Neuronal stem cell (in vitro differentiated cells): ENCODE results near the gene TYRO3.
"Not testable (repeated sequence)": the region's sequence is repeated elsewhere in the genome, so short reads cannot be mapped to it uniquely, and the experiment has no call there.

Source experiments
- DNase-seq: peaks from one replicate; pipeline ENCODE4 v3.0.0-alpha.2; 2013; ENCODE audit warnings: low spot score
- H2AFZ ChIP-seq: one replicate; pipeline ENCODE4 v1.6.1; 2013; ENCODE audit warnings: mild to moderate bottlenecking, low read length, inconsistent platforms
- H2AK5ac ChIP-seq: 2 replicates; pipeline ENCODE4 v1.6.1; 2013; ENCODE audit warnings: low read depth, mild to moderate bottlenecking, inconsistent platforms, low read length, moderate library complexity, mixed read lengths
- H2BK120ac ChIP-seq: 2 replicates; pipeline ENCODE4 v1.6.1; 2013; ENCODE audit warnings: low read depth, mild to moderate bottlenecking, inconsistent platforms, low read length, moderate library complexity, mixed read lengths
- H2BK12ac ChIP-seq: one replicate; pipeline ENCODE4 v1.6.1; 2013; ENCODE audit warnings: low read length, inconsistent platforms
- H2BK15ac ChIP-seq: 2 replicates; pipeline ENCODE4 v1.6.1; 2013; ENCODE audit warnings: mild to moderate bottlenecking, low read length, inconsistent platforms, mixed read lengths
- H2BK5ac ChIP-seq: one replicate; pipeline ENCODE4 v1.6.1; 2013; ENCODE audit warnings: inconsistent platforms, mild to moderate bottlenecking, low read length, moderate library complexity
- H3K14ac ChIP-seq: one replicate; pipeline ENCODE4 v1.6.1; 2013; ENCODE audit warnings: low read length, inconsistent platforms
- H3K18ac ChIP-seq: 2 replicates; pipeline ENCODE4 v1.6.1; 2013; ENCODE audit warnings: low read length, inconsistent platforms
- H3K23ac ChIP-seq: 2 replicates; pipeline ENCODE4 v1.6.1; 2013; ENCODE audit warnings: low read depth, mild to moderate bottlenecking, mixed read lengths, low read length, inconsistent platforms; ENCODE audit not compliant: poor library complexity
- H3K27ac ChIP-seq: replicated peaks from 3 replicates; pipeline ENCODE4 v1.5.1; 2013; ENCODE audit warnings: low read length, inconsistent platforms
- H3K27me3 ChIP-seq, 3 experiments: 2 replicates each; pipeline ENCODE4 v1.6.1; 2013; ENCODE audit warnings: low read length in 3 of 3, mild to moderate bottlenecking in 2 of 3, inconsistent platforms in 1 of 3, low read depth in 1 of 3, mixed read lengths in 1 of 3, moderate library complexity in 1 of 3; ENCODE audit not compliant: control insufficient read depth in 3 of 3, insufficient read depth in 3 of 3
- H3K36me3 ChIP-seq, 2 donors: replicated peaks in 1 of 2; 2 replicates each; pipeline ENCODE4 v1.6.1; 2013; ENCODE audit warnings: low read length in 2 of 2; ENCODE audit not compliant: control insufficient read depth in 2 of 2, insufficient read depth in 2 of 2
- H3K4ac ChIP-seq: 2 replicates; pipeline ENCODE4 v1.6.1; 2013; ENCODE audit warnings: inconsistent platforms, mild to moderate bottlenecking, low read length, moderate library complexity
- H3K4me1 ChIP-seq, 2 donors: 1 replicate in 1 of 2; 2 replicates in 1 of 2; pipeline ENCODE4 v1.6.1; 2013; ENCODE audit warnings: low read length in 2 of 2, low read depth in 1 of 2; ENCODE audit not compliant: control insufficient read depth in 2 of 2, insufficient read depth in 1 of 2
- H3K4me2 ChIP-seq: one replicate; pipeline ENCODE4 v1.6.1; 2013; ENCODE audit warnings: mild to moderate bottlenecking, low read length, inconsistent platforms; ENCODE audit not compliant: insufficient read depth, poor library complexity, severe bottlenecking
- H3K4me3 ChIP-seq, 2 donors: 2 replicates each; pipeline ENCODE4 v1.5.1; 2013; ENCODE audit warnings: low read length in 2 of 2, mild to moderate bottlenecking in 2 of 2, inconsistent platforms in 1 of 2, moderate library complexity in 1 of 2
- H3K79me1 ChIP-seq: one replicate; pipeline ENCODE4 v1.6.1; 2013; ENCODE audit warnings: low read depth, mild to moderate bottlenecking, inconsistent platforms, low read length, moderate library complexity
- H3K9ac ChIP-seq: one replicate; pipeline ENCODE4 v1.6.1; 2013; ENCODE audit warnings: mild to moderate bottlenecking, low read depth, low read length, inconsistent platforms; ENCODE audit not compliant: poor library complexity
- H3K9me3 ChIP-seq, 2 donors: replicated peaks in 1 of 2; 2 replicates each; pipeline versions ENCODE3 to v1.6.1; 2013; ENCODE audit warnings: low read length in 2 of 2, mild to moderate bottlenecking in 2 of 2, inconsistent platforms in 1 of 2, low read depth in 1 of 2, mixed read lengths in 1 of 2, moderate library complexity in 1 of 2; ENCODE audit not compliant: control insufficient read depth in 2 of 2, insufficient read depth in 1 of 2
- H4K8ac ChIP-seq: one replicate; pipeline ENCODE4 v1.6.1; 2013; ENCODE audit warnings: low read depth, mild to moderate bottlenecking, inconsistent platforms, low read length, moderate library complexity
- H4K91ac ChIP-seq: one replicate; pipeline ENCODE4 v1.6.1; 2013; ENCODE audit warnings: low read length, low read depth, mild to moderate bottlenecking, inconsistent platforms; ENCODE audit not compliant: poor library complexity
- WGBS, 2 donors: extraction: QIAGEN DNeasy Blood & Tissue Kit; methylation state at CpG; one replicate each; pipeline ENCODE4 v1.1.7; 2013; ENCODE audit warnings: missing lambda C conversion rate in 2 of 2, mixed read lengths in 1 of 2; ENCODE audit not compliant: insufficient read length in 2 of 2, insufficient replicate concordance in 1 of 2; ENCODE audit errors: extremely low coverage in 2 of 2; 5-methylcytosine and 5-hydroxymethylcytosine counted together

The TYRO3 gene

GRCh38 chr15:41568350-41569017 is 9.5 kb downstream of the TYRO3 start:
- H4K91ac ChIP-seq = peak overlapping the region; percentile 100
- H3K27ac ChIP-seq = peak overlapping the region; percentile 96
- H3K4ac ChIP-seq = peak overlapping the region; percentile 47
- peak; percentile 86 for DNase-seq
- H3K4me1 ChIP-seq = peaks cover 36 to 46% of the 10 kb centered on the region in 2 donors
- peak overlapping the region; percentile 96 for H2BK5ac ChIP-seq
- H2AFZ ChIP-seq = peak overlapping the region; percentile 67
- H3K4me3 ChIP-seq = no peak overlapping the region
- peak overlapping the region; percentile 8 for H2BK12ac ChIP-seq
- H3K23ac ChIP-seq = peak overlapping the region; percentile 4
- H3K4me2 ChIP-seq = peak overlapping the region; percentile 34
- peaks cover 46 to 76% of the 10 kb centered on the region in 2 donors for H3K36me3 ChIP-seq
- H2BK120ac ChIP-seq = peak overlapping the region; percentile 89
- H2AK5ac ChIP-seq = peak overlapping the region; percentile 97
- H3K9me3 ChIP-seq = no peaks in the 10 kb centered on the region
- H3K79me1 ChIP-seq = peaks cover 3% of the 10 kb centered on the region
- H3K27me3 ChIP-seq = no peaks in the 10 kb centered on the region
- no peak overlapping the region for H3K14ac ChIP-seq
- peak overlapping the region; percentile 98 for H3K18ac ChIP-seq
- WGBS, 2 donors = no CpG with 5 or more reads among the region's 8 CpGs
- peak overlapping the region; percentile 82 for H3K9ac ChIP-seq
- no peak overlapping the region for H2BK15ac ChIP-seq
- H4K8ac ChIP-seq = no peak overlapping the region

- peak overlapping the region; percentile 96 for H2BK5ac ChIP-seq
- WGBS, 2 donors = no CpG with 5 or more reads among the region's 1 CpG
- peak overlapping the region; percentile 89 for H2BK120ac ChIP-seq
- H3K9ac ChIP-seq, H3K4ac ChIP-seq, H3K27me3 ChIP-seq, H3K4me2 ChIP-seq, DNase-seq, H3K9me3 ChIP-seq, H3K4me3 ChIP-seq, H4K8ac ChIP-seq, H3K14ac ChIP-seq, H2AFZ ChIP-seq, H3K23ac ChIP-seq, H3K79me1 ChIP-seq: not testable (repeated sequence)
- H3K4me1 ChIP-seq = peaks cover 29 to 39% of the 10 kb centered on the region in 2 donors
- peak overlapping the region; percentile 39 for H2BK15ac ChIP-seq
- peak overlapping the region; percentile 100 for H4K91ac ChIP-seq
- peak overlapping the region; percentile 97 for H2AK5ac ChIP-seq
- peak overlapping the region; percentile 96 for H3K27ac ChIP-seq
- peak overlapping the region; percentile 98 for H3K18ac ChIP-seq
- H2BK12ac ChIP-seq = peak overlapping the region; percentile 8
- peaks cover 53 to 79% of the 10 kb centered on the region in 2 donors for H3K36me3 ChIP-seq
Measured at GRCh38 chr15:41569232-41569631, 10.2 kb downstream of the TYRO3 start.

GRCh38 chr15:41570764-41571163 is 11.8 kb downstream of the TYRO3 start:
- H2BK15ac ChIP-seq = no peak overlapping the region
- H3K4ac ChIP-seq = no peak overlapping the region
- H4K91ac ChIP-seq = peak overlapping the region; percentile 30
- no peaks in the 10 kb centered on the region for H3K79me1 ChIP-seq
- no peak overlapping the region for H3K4me3 ChIP-seq
- H2AFZ ChIP-seq = no peak overlapping the region
- no peak overlapping the region for H2BK5ac ChIP-seq
- H3K9ac ChIP-seq = no peak overlapping the region
- no peak overlapping the region for H2BK12ac ChIP-seq
- peak overlapping the region; percentile 46 for H2AK5ac ChIP-seq
- no peak overlapping the region for H3K23ac ChIP-seq
- H3K4me2 ChIP-seq = no peak overlapping the region
- H3K18ac ChIP-seq = no peak overlapping the region
- H3K14ac ChIP-seq = no peak overlapping the region
- no CpG with 5 or more reads among the region's 3 CpGs for WGBS, 2 donors
- no peak for DNase-seq
- no peak overlapping the region for H2BK120ac ChIP-seq
- no peak overlapping the region for H3K27ac ChIP-seq
- peaks cover 60 to 90% of the 10 kb centered on the region in 2 donors for H3K36me3 ChIP-seq
- no peak overlapping the region for H4K8ac ChIP-seq
- peaks cover 18 to 27% of the 10 kb centered on the region in 2 donors for H3K4me1 ChIP-seq
- no peaks in the 10 kb centered on the region for H3K27me3 ChIP-seq
- H3K9me3 ChIP-seq = peaks cover 0 to 2% of the 10 kb centered on the region in 2 donors

- no peak overlapping the region for H2AK5ac ChIP-seq
- no CpG with 5 or more reads among the region's 3 CpGs for WGBS, 2 donors
- H3K36me3 ChIP-seq = peaks cover 59 to 83% of the 10 kb centered on the region in 2 donors
- H3K18ac ChIP-seq = no peak overlapping the region
- H2BK120ac ChIP-seq = no peak overlapping the region
- no peak overlapping the region for H4K8ac ChIP-seq
- H3K27ac ChIP-seq = no peak overlapping the region
- H2BK12ac ChIP-seq = no peak overlapping the region
- H3K27me3 ChIP-seq = no peaks in the 10 kb centered on the region
- H3K4me2 ChIP-seq = no peak overlapping the region
- no peak overlapping the region for H2AFZ ChIP-seq
- no peak overlapping the region for H4K91ac ChIP-seq
- H3K9ac ChIP-seq = no peak overlapping the region
- no peak overlapping the region for H3K4me3 ChIP-seq
- no peak overlapping the region for H3K4ac ChIP-seq
- H2BK5ac ChIP-seq = no peak overlapping the region
- H3K79me1 ChIP-seq = no peaks in the 10 kb centered on the region
- peaks cover 18 to 23% of the 10 kb centered on the region in 2 donors for H3K4me1 ChIP-seq
- peaks cover 0 to 2% of the 10 kb centered on the region in 2 donors for H3K9me3 ChIP-seq
- H3K23ac ChIP-seq = no peak overlapping the region
- DNase-seq = no peak
- H2BK15ac ChIP-seq = no peak overlapping the region
- no peak overlapping the region for H3K14ac ChIP-seq
Measured at GRCh38 chr15:41571948-41572347, 12.9 kb downstream of the TYRO3 start.
